DOHH2 (cell line): ENCODE results near the gene CSMD2.

Experiments
- H3F3A ChIP-seq: fragments of 200-600 bp; sonication (generic), shearing (Covaris generic); 2 replicates; pipeline ENCODE4 v1.6.0; 2016; ENCODE audit warnings: antibody characterized with exemption, mild to moderate bottlenecking; ENCODE audit not compliant: control insufficient read depth, insufficient read depth
- H3K27ac ChIP-seq: fragments of 200-600 bp; sonication (generic); 2 replicates; pipeline ENCODE4 v1.5.1; 2014; ENCODE audit warnings: low read depth, mild to moderate bottlenecking, low read length, moderate library complexity
- H3K27me3 ChIP-seq: fragments of 200-600 bp; sonication (generic); 2 replicates; pipeline ENCODE4 v1.6.1; 2014; ENCODE audit warnings: mild to moderate bottlenecking, low read length, mixed read lengths; ENCODE audit not compliant: control insufficient read depth
- H3K36me3 ChIP-seq: fragments of 200-600 bp; sonication (generic); 2 replicates; pipeline ENCODE4 v1.6.1; 2014; ENCODE audit warnings: mild to moderate bottlenecking, low read length, moderate library complexity, mixed read lengths; ENCODE audit not compliant: control insufficient read depth
- H3K4me1 ChIP-seq: fragments of 200-600 bp; sonication (generic); 2 replicates; pipeline ENCODE4 v1.6.1; 2014; ENCODE audit warnings: mild to moderate bottlenecking, low read length, mixed read lengths; ENCODE audit not compliant: control insufficient read depth
- H3K4me2 ChIP-seq: fragments of 200-600 bp; sonication (generic); 2 replicates; pipeline ENCODE4 v1.6.0; 2014; ENCODE audit warnings: mild to moderate bottlenecking, low read length, moderate library complexity
- H3K4me3 ChIP-seq: fragments of 200-600 bp; sonication (generic); 2 replicates; pipeline ENCODE4 v1.5.1; 2014; ENCODE audit warnings: mild to moderate bottlenecking, low read length, mixed read lengths
- H3K79me2 ChIP-seq: fragments of 200-600 bp; sonication (generic); 2 replicates; pipeline ENCODE4 v1.6.1; 2014; ENCODE audit warnings: mild to moderate bottlenecking, low read length, mixed read lengths; ENCODE audit not compliant: control insufficient read depth
- H3K9me2 ChIP-seq: fragments of 200-600 bp; sonication (generic); replicated peaks from 2 replicates; pipeline ENCODE4 v1.6.1; 2014; ENCODE audit warnings: mild to moderate bottlenecking, low read length, mixed read lengths; ENCODE audit not compliant: control insufficient read depth
- H3K9me3 ChIP-seq: fragments of 200-600 bp; sonication (generic); 2 replicates; pipeline ENCODE4 v1.6.1; 2014; ENCODE audit warnings: antibody characterized with exemption, low read length, mixed read lengths; ENCODE audit not compliant: control insufficient read depth, insufficient read depth
- H4K20me1 ChIP-seq: fragments of 200-600 bp; sonication (generic); 2 replicates; pipeline ENCODE4 v1.6.0; 2014; ENCODE audit warnings: low read depth, mild to moderate bottlenecking, antibody characterized with exemption, low read length, moderate library complexity; ENCODE audit not compliant: control insufficient read depth, insufficient read depth
- EZH2phosphoT487 ChIP-seq: fragments of 200-600 bp; sonication (generic); IDR thresholded peaks from 2 replicates; pipeline ENCODE4 v1.6.1; 2017; ENCODE audit warnings: borderline replicate concordance, mild to moderate bottlenecking, antibody characterized with exemption, low read length, moderate library complexity, mixed read lengths
- TF ChIP-seq, protein P1 (sequence below): fragments of 200-600 bp; sonication (generic); IDR thresholded peaks from one replicate; pipeline ENCODE4 v1.5.1; 2014; ENCODE audit warnings: antibody characterized with exemption, mild to moderate bottlenecking, low read depth, low read length; ENCODE audit not compliant: poor library complexity, severe bottlenecking

The CSMD2 gene

GRCh38 chr1:33965086-33965485, 199.9 kb downstream of the CSMD2 start:
- Histone ChIP-seq H3K9me3 (no peaks in the 10 kb centered on the region), H3K4me3 (no peak overlapping the region), H3F3A (no peaks in the 10 kb centered on the region), H3K9me2 (no peaks in the 10 kb centered on the region), H3K27ac (no peak overlapping the region), H3K79me2 (no peaks in the 10 kb centered on the region), H3K4me2 (no peak overlapping the region), H3K4me1 (no peaks in the 10 kb centered on the region), H3K36me3 (no peaks in the 10 kb centered on the region), H4K20me1 (no peaks in the 10 kb centered on the region), H3K27me3 (no peaks in the 10 kb centered on the region)
- TF ChIP-seq, protein P1, sequence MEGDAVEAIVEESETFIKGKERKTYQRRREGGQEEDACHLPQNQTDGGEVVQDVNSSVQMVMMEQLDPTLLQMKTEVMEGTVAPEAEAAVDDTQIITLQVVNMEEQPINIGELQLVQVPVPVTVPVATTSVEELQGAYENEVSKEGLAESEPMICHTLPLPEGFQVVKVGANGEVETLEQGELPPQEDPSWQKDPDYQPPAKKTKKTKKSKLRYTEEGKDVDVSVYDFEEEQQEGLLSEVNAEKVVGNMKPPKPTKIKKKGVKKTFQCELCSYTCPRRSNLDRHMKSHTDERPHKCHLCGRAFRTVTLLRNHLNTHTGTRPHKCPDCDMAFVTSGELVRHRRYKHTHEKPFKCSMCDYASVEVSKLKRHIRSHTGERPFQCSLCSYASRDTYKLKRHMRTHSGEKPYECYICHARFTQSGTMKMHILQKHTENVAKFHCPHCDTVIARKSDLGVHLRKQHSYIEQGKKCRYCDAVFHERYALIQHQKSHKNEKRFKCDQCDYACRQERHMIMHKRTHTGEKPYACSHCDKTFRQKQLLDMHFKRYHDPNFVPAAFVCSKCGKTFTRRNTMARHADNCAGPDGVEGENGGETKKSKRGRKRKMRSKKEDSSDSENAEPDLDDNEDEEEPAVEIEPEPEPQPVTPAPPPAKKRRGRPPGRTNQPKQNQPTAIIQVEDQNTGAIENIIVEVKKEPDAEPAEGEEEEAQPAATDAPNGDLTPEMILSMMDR, result no peak
- TF ChIP-seq EZH2phosphoT487, result no peak

DNA sequence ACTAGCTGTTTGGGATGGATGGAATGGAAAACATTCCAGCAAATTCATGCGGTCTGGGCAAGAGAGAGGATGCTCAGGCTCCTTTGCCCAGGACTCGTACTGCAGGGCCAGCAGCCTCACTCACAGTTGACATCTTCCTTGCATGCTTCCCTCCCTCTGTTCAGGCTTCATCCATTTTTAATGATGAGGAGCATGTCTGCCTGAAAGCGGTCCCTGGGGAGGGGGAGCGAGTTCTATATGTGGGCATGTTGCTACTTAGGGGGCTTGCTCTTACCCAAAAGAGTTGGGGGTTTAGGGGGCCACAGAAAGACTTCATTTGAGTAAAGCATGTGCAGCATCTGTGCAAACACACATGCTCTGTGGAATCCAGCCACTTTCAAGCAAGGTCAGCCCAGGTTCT, 203.0 kb downstream of the CSMD2 start:
- no peak overlapping the region for H3K4me3 ChIP-seq
- no peaks in the 10 kb centered on the region for H3K4me1 ChIP-seq
- no peak overlapping the region for H3K27ac ChIP-seq
- no peaks in the 10 kb centered on the region for H3K79me2 ChIP-seq
- H3K36me3 ChIP-seq, result no peaks in the 10 kb centered on the region
- TF ChIP-seq EZH2phosphoT487, result no peak
- TF ChIP-seq, protein P1, result no peak
- H3K9me3 ChIP-seq, result no peaks in the 10 kb centered on the region
- H3K9me2 ChIP-seq, result no peaks in the 10 kb centered on the region
- H3F3A ChIP-seq, result no peaks in the 10 kb centered on the region
- H4K20me1 ChIP-seq, result no peaks in the 10 kb centered on the region
- H3K4me2 ChIP-seq, result no peak overlapping the region
- H3K27me3 ChIP-seq, result no peaks in the 10 kb centered on the region

- Histone ChIP-seq H3K4me3 (no peak overlapping the region), H3K4me2 (no peak overlapping the region), H3K27me3 (no peaks in the 10 kb centered on the region), H3K79me2 (no peaks in the 10 kb centered on the region), H3K9me3 (no peaks in the 10 kb centered on the region), H3K27ac (no peak overlapping the region), H3K36me3 (no peaks in the 10 kb centered on the region), H3F3A (no peaks in the 10 kb centered on the region), H4K20me1 (no peaks in the 10 kb centered on the region), H3K9me2 (no peaks in the 10 kb centered on the region), H3K4me1 (no peaks in the 10 kb centered on the region)
- TF ChIP-seq EZH2phosphoT487, result no peak
Observed at GRCh38 chr1:33960188-33960895, 204.7 kb downstream of the CSMD2 start.

DNA sequence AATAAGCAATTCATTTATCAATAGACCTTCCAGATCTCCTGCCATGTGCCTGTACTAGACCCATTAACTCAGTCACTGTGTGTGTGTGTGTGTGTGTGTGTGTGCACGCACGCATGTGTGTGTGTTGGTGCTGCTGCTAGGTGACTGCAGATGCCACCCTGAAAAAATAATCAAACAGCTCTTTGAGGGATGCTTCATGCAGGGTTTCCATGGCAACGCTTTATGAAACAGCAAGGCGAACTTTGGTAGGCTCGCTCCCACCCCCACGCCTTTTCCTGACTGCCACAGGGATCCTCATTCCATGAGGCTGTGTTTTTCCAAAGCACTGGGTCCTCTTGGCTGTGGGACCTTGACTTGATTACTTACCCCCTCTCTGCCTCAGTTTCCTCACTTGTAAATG, 207.2 kb downstream of the CSMD2 start:
- H3K36me3 ChIP-seq, result no peaks in the 10 kb centered on the region
- H3K27me3 ChIP-seq, result no peaks in the 10 kb centered on the region
- TF ChIP-seq, protein P1, result no peak
- TF ChIP-seq EZH2phosphoT487, result no peak
- no peaks in the 10 kb centered on the region for H4K20me1 ChIP-seq
- no peak overlapping the region for H3K4me2 ChIP-seq
- no peaks in the 10 kb centered on the region for H3K4me1 ChIP-seq
- no peaks in the 10 kb centered on the region for H3K9me3 ChIP-seq
- no peaks in the 10 kb centered on the region for H3F3A ChIP-seq
- no peaks in the 10 kb centered on the region for H3K9me2 ChIP-seq
- no peaks in the 10 kb centered on the region for H3K79me2 ChIP-seq
- H3K4me3 ChIP-seq, result no peak overlapping the region
- no peak overlapping the region for H3K27ac ChIP-seq
